A549 (cell line): ENCODE data around the gene OSGIN1. TPM values are rescaled to one million over a fixed set of nuclear protein-coding genes. Genes with fewer than 3 reads are reported as not detected.

Source experiments
- ATAC-seq, 2 experiments: fragments of 200-7000 bp in 1 of 2; fragments of >200 bp in 1 of 2; cut with Nextera tagmentation in 1 of 2; cut with Tn5 transposase in 1 of 2; 3 replicates each; pipeline versions ENCODE4 v1.8.0 to v1.9.1; 2018 to 2020; ENCODE audit warnings: mild to moderate bottlenecking in 1 of 2, moderate library complexity in 1 of 2
- CTCF ChIA-PET: fragments of 300-600 bp; sonication (Branson Sonifier 250); formaldehyde crosslinking; extraction: SDS; loops from one replicate; lab custom pipeline; 2021; ENCODE audit warnings: antibody characterized with exemption, inconsistent platforms; lab: Yijun Ruan, JAX
- POLR2A ChIA-PET: fragments of 350-600 bp; formaldehyde crosslinking; extraction: SDS; loops from one replicate; lab custom pipeline; 2021; ENCODE audit warnings: antibody characterized with exemption, inconsistent platforms; lab: Yijun Ruan, JAX
- DNase-seq, 2 experiments: peaks; one replicate each; pipeline versions ENCODE4 v3.0.0 to v3.0.0-alpha.2; 2011 to 2016; ENCODE audit warnings: low read depth in 1 of 2, low spot score in 1 of 2
- FAIRE-seq: peaks from 2 replicates; lab custom pipeline; 2011; peaks lifted over from hg19 to GRCh38; lab: Jason Lieb, UNC
- H3K27ac ChIP-seq, 2 experiments: fragments of >200 bp; sonication (Bioruptor Twin); formaldehyde crosslinking; 3 replicates each; pipeline ENCODE4 v1.5.1; 2016 to 2017
- H3K4me1 ChIP-seq: fragments of >200 bp; sonication (Bioruptor Twin); formaldehyde crosslinking; 3 replicates; pipeline ENCODE4 v1.6.1; 2016
- H3K4me2 ChIP-seq: fragments of >200 bp; sonication (Bioruptor Twin); formaldehyde crosslinking; 3 replicates; pipeline ENCODE4 v1.6.1; 2016
- H3K4me3 ChIP-seq: fragments of >200 bp; sonication (Bioruptor Twin); formaldehyde crosslinking; 3 replicates; pipeline ENCODE4 v1.5.1; 2016
- H3K9me3 ChIP-seq: fragments of >200 bp; sonication (Bioruptor Twin); formaldehyde crosslinking; 3 replicates; pipeline ENCODE4 v1.6.1; 2016
- BHLHE40 ChIP-seq: IDR thresholded peaks from 2 replicates; pipeline ENCODE4 v1.6.1; 2012; ENCODE audit warnings: low read depth, low read length, inconsistent platforms
- CBX2 ChIP-seq: fragments of 200-600 bp; sonication (generic); IDR thresholded peaks from 2 replicates; pipeline ENCODE4 v1.6.1; 2016; ENCODE audit warnings: low read depth, mild to moderate bottlenecking, borderline replicate concordance
- CTCF ChIP-seq: fragments of >200 bp; sonication (Bioruptor Twin); formaldehyde crosslinking; IDR thresholded peaks from 3 replicates; pipeline ENCODE4 v1.5.1; 2016
- E2F6 ChIP-seq: IDR thresholded peaks from 2 replicates; pipeline ENCODE4 v1.6.1; 2012; ENCODE audit warnings: low read depth, borderline replicate concordance
- EHF ChIP-seq: fragments of 250-450 bp; sonication (Bioruptor Pico); IDR thresholded peaks from 2 replicates; pipeline ENCODE4 v1.5.0; 2020; ENCODE audit warnings: mild to moderate bottlenecking
- HOXB13 ChIP-seq: fragments of 250-450 bp; sonication (Bioruptor Pico); IDR thresholded peaks from 2 replicates; pipeline ENCODE4 v1.5.0; 2020; ENCODE audit warnings: low read depth, mild to moderate bottlenecking, moderate library complexity
- HOXB5 ChIP-seq: fragments of 250-450 bp; sonication (Bioruptor Pico); IDR thresholded peaks from 2 replicates; pipeline ENCODE4 v1.5.0; 2020; ENCODE audit warnings: mild to moderate bottlenecking, moderate library complexity
- JUN ChIP-seq, 2 experiments: fragments of >200 bp; sonication (Bioruptor Twin); formaldehyde crosslinking; IDR thresholded peaks; 2 replicates in 1 of 2; 3 replicates in 1 of 2; pipeline ENCODE4 v1.6.1; 2016 to 2017
- JUNB ChIP-seq: fragments of >200 bp; sonication (Bioruptor Twin); formaldehyde crosslinking; IDR thresholded peaks from 2 replicates; pipeline ENCODE4 v1.6.1; 2016
- MAX ChIP-seq: IDR thresholded peaks from 2 replicates; pipeline ENCODE4 v1.6.1; 2012
- PBX3 ChIP-seq: IDR thresholded peaks from 2 replicates; pipeline ENCODE4 v1.6.1; 2012
- PHF8 ChIP-seq: fragments of 200-600 bp; sonication (generic); IDR thresholded peaks from 2 replicates; pipeline ENCODE4 v1.6.1; 2016; ENCODE audit warnings: low read depth, mild to moderate bottlenecking, antibody characterized with exemption, moderate library complexity, borderline replicate concordance
- POLR2A ChIP-seq: IDR thresholded peaks from 2 replicates; pipeline ENCODE4 v1.6.1; 2012; ENCODE audit warnings: mild to moderate bottlenecking, low read length
- POLR2AphosphoS2 ChIP-seq: conservative IDR thresholded peaks from 2 replicates; pipeline ENCODE4 v1.6.1; 2012; ENCODE audit warnings: low read length, improper control_type of control experiment, inconsistent platforms
- RAD21 ChIP-seq, 2 experiments: fragments of >200 bp in 1 of 2; sonication (Bioruptor Twin) in 1 of 2; formaldehyde crosslinking in 1 of 2; IDR thresholded peaks in 1 of 2; conservative IDR thresholded peaks in 1 of 2; 2 replicates in 1 of 2; 3 replicates in 1 of 2; pipeline ENCODE4 v1.6.1; 2012 to 2018; ENCODE audit warnings: inconsistent platforms in 1 of 2
- RARB ChIP-seq: fragments of 250-450 bp; sonication (Bioruptor Pico); IDR thresholded peaks from 2 replicates; pipeline ENCODE4 v1.8.0; 2021; ENCODE audit warnings: mild to moderate bottlenecking, moderate library complexity
- RFX5 ChIP-seq: fragments of 450-650 bp; IDR thresholded peaks from 2 replicates; pipeline ENCODE4 v1.7.1; 2014; ENCODE audit warnings: antibody characterized with exemption, mild to moderate bottlenecking, moderate library complexity
- SMC3 ChIP-seq: fragments of >200 bp; sonication (Bioruptor Twin); formaldehyde crosslinking; IDR thresholded peaks from 3 replicates; pipeline ENCODE4 v1.6.1; 2018; ENCODE audit warnings: inconsistent platforms
- SREBF2 ChIP-seq: fragments of 450-650 bp; IDR thresholded peaks from 2 replicates; pipeline ENCODE4 v1.6.1; 2014; ENCODE audit warnings: mild to moderate bottlenecking, moderate library complexity
- TFCP2L1 ChIP-seq: fragments of 250-450 bp; sonication (Bioruptor Pico); IDR thresholded peaks from 2 replicates; pipeline ENCODE4 v1.5.0; 2021; ENCODE audit warnings: mild to moderate bottlenecking
- TP53 ChIP-seq: fragments of 250-450 bp; sonication (Bioruptor Pico); IDR thresholded peaks from 2 replicates; pipeline ENCODE4 v1.5.0; 2021; ENCODE audit warnings: mild to moderate bottlenecking, moderate library complexity
- WGBS: methylation state at CpG from one replicate; pipeline ENCODE4 v1.1.6; 2017; ENCODE audit errors: missing lambda C conversion rate; 5-methylcytosine and 5-hydroxymethylcytosine counted together
- polyA plus RNA-seq, 4 experiments: library from polyadenylated mRNA; depleted of rRNA in 3 of 4; stranded (reverse); fragments of >200 nt; fragmentation: RNase III in 1 of 4; extraction: RNeasy Plus Mini Kit Qiagen cat#74134 plus additional on column Dnase treatment in 1 of 4; gene quantifications; 2 replicates in 3 of 4; 3 replicates in 1 of 4; pipeline ENCODE4 v1.2.3, GENCODE V29; 2011 to 2017

The OSGIN1 gene
- polyA plus RNA-seq, 2 of the 4 experiments (the other 2 are of a cell fraction): 25.9 to 37.6 TPM

GRCh38 chr16:83964684-83965443, 11.8 kb downstream of the OSGIN1 start:
- ChIA-PET CTCF (interaction anchor here (0.6 to 16.1 kb wide), 8 partner anchors 8 to 99 kb away, joined by 3 to 414 read pairs (median 6); no protein-coding TSS in a partner anchor), POLR2A (interaction anchor here (0.6 to 1.2 kb wide), 2 partner anchors 11 to 162 kb away, joined by 4 to 6 read pairs; partner anchors contain the start of gene OSGIN1)
- DNase-seq (no peak), FAIRE-seq (no peak), ATAC-seq (peak in 1 of 2 experiments; percentile 8; a peak in 3 of 6 replicates)
- WGBS: 88% methylated on average over 15 of the region's 26 CpGs
- peak; percentile 90 for TF ChIP-seq POLR2AphosphoS2
- no peak for TF ChIP-seq EHF (CRISPR knock-in tag)
- no peak for TF ChIP-seq CTCF
- peak; percentile 23; the same call in 1 of the 2 replicates for TF ChIP-seq TP53
- peak; percentile 21; the same call in 1 of the 2 replicates for TF ChIP-seq RARB
- Histone ChIP-seq H3K4me1 (no peaks in the 10 kb centered on the region), H3K4me3 (no peak overlapping the region), H3K9me3 (no peaks in the 10 kb centered on the region), H3K4me2 (no peak overlapping the region), H3K27ac (no peak overlapping the region)

GRCh38 chr16:83965444-83966152, 12.6 kb downstream of the OSGIN1 start:
- FAIRE-seq: no peak
- 95% methylated on average over 27 of the region's 36 CpGs for WGBS
- Histone ChIP-seq H3K4me1 (no peaks in the 10 kb centered on the region), H3K4me3 (no peak overlapping the region), H3K9me3 (no peaks in the 10 kb centered on the region), H3K27ac (no peak overlapping the region), H3K4me2 (no peak overlapping the region)
- ChIA-PET POLR2A (no interaction called here), CTCF (interaction anchor here (0.6 to 16.1 kb wide), 10 partner anchors 9 to 221 kb away, joined by 3 to 414 read pairs (median 4); partner anchors contain the start of gene TAF1C)
- TF ChIP-seq CBX2 (no peak), PHF8 (no peak), RAD21 (conservative IDR thresholded peaks at IDR 0.05 in 1 of 2, IDR thresholded peaks at IDR 0.05 in 1 of 2) (no peak), SMC3 (no peak), HOXB13 (CRISPR knock-in tag) (no peak), HOXB5 (CRISPR knock-in tag) (no peak), BHLHE40 (no peak), RFX5 (no peak), TFCP2L1 (CRISPR knock-in tag) (no peak), SREBF2 (no peak), E2F6 (no peak)
- DNase-seq: no peak
- peak in 1 of 2 experiments; percentile 13; a peak in 3 of 6 replicates for ATAC-seq

- 91% methylated on average over 13 of the region's 13 CpGs for WGBS
- POLR2A ChIA-PET: no interaction called here
Observed at GRCh38 chr16:83966153-83966696, 13.2 kb downstream of the OSGIN1 start.

More at GRCh38 chr16:83966153-83966696, 13.2 kb downstream of the OSGIN1 start:
- Histone ChIP-seq H3K4me3 (no peak overlapping the region), H3K27ac (no peak overlapping the region), H3K4me1 (no peaks in the 10 kb centered on the region), H3K4me2 (no peak overlapping the region), H3K9me3 (no peaks in the 10 kb centered on the region)
- FAIRE-seq (no peak), DNase-seq (no peak), ATAC-seq (peak; percentile 2 to 45; a peak in 3 of 6 replicates)
- CTCF ChIA-PET: interaction anchor here (0.6 to 16.1 kb wide), 8 partner anchors 9 to 221 kb away, joined by 3 to 414 read pairs (median 4); partner anchors contain the start of gene TAF1C
- TF ChIP-seq PBX3 (0 out of 2 replicates have a peak, but pooled peaks have one; percentile 3), MAX (peak; percentile 35; the same call in 1 of the 2 replicates), JUN (IDR thresholded peaks at IDR 0.05) (peak in 1 of 2 experiments; percentile 12; a peak in 2 of 5 replicates), JUNB (no peak), POLR2A (no peak)
